ENCODE measurements around the gene GAB2.

Gene GAB2

GRCh38 chr11:78168539-78169477 lies 248.8 kb downstream of the GAB2 start:
- in situ Hi-C loops (cut with MboI; ENCODE audit: low sequenced_read_pairs): no loop called here

- in situ Hi-C loops (cut with MboI; ENCODE audit: low sequenced_read_pairs): no loop called here
Observed at GRCh38 chr11:78166855-78167469, 250.7 kb downstream of the GAB2 start.
